Esophagus muscularis mucosa (tissue), 3 donors: ENCODE measurements around the gene DBX2.

Experiments used
- POLR2A ChIP-seq: fragments of 450-650 bp; IDR thresholded peaks from one replicate; pipeline ENCODE4 v1.6.1; 2017; ENCODE audit warnings: antibody characterized with exemption, moderate library complexity, mild to moderate bottlenecking, low read depth
- POLR2AphosphoS5 ChIP-seq, 2 donors: sonication (generic); formaldehyde crosslinking; IDR thresholded peaks; one replicate each; pipeline ENCODE4 v1.6.1; 2017; ENCODE audit warnings: antibody characterized with exemption in 2 of 2
- TF ChIP-seq, protein P1 (sequence below), 3 experiments: fragments of 200-600 bp in 2 of 3; fragments of 450-650 bp in 1 of 3; sonication (generic) in 2 of 3; IDR thresholded peaks; one replicate each; pipeline ENCODE4 v1.5.1; 2017 to 2019; ENCODE audit warnings: antibody characterized with exemption in 3 of 3, mild to moderate bottlenecking in 2 of 3, moderate library complexity in 1 of 3

- TF ChIP-seq, protein P1, sequence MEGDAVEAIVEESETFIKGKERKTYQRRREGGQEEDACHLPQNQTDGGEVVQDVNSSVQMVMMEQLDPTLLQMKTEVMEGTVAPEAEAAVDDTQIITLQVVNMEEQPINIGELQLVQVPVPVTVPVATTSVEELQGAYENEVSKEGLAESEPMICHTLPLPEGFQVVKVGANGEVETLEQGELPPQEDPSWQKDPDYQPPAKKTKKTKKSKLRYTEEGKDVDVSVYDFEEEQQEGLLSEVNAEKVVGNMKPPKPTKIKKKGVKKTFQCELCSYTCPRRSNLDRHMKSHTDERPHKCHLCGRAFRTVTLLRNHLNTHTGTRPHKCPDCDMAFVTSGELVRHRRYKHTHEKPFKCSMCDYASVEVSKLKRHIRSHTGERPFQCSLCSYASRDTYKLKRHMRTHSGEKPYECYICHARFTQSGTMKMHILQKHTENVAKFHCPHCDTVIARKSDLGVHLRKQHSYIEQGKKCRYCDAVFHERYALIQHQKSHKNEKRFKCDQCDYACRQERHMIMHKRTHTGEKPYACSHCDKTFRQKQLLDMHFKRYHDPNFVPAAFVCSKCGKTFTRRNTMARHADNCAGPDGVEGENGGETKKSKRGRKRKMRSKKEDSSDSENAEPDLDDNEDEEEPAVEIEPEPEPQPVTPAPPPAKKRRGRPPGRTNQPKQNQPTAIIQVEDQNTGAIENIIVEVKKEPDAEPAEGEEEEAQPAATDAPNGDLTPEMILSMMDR (IDR thresholded peaks at IDR 0.05): no peak
- TF ChIP-seq POLR2AphosphoS5 (IDR thresholded peaks at IDR 0.05) (no peak), POLR2A (no peak)
Measured at GRCh38 chr12:45075587-45076282, 24.8 kb upstream of the DBX2 start.
